CD4-positive, alpha-beta T cell treated with Interferon gamma for 1 hour (primary cell): ENCODE data around the gene SMLR1.
"Not testable (repeated sequence)": the region's sequence is repeated elsewhere in the genome, so short reads cannot be mapped to it uniquely, and the experiment has no call there.

Experiments used
- DNase-seq: peaks from one replicate; pipeline ENCODE4 v3.0.0-alpha.2; 2020

SMLR1 gene

DNA sequence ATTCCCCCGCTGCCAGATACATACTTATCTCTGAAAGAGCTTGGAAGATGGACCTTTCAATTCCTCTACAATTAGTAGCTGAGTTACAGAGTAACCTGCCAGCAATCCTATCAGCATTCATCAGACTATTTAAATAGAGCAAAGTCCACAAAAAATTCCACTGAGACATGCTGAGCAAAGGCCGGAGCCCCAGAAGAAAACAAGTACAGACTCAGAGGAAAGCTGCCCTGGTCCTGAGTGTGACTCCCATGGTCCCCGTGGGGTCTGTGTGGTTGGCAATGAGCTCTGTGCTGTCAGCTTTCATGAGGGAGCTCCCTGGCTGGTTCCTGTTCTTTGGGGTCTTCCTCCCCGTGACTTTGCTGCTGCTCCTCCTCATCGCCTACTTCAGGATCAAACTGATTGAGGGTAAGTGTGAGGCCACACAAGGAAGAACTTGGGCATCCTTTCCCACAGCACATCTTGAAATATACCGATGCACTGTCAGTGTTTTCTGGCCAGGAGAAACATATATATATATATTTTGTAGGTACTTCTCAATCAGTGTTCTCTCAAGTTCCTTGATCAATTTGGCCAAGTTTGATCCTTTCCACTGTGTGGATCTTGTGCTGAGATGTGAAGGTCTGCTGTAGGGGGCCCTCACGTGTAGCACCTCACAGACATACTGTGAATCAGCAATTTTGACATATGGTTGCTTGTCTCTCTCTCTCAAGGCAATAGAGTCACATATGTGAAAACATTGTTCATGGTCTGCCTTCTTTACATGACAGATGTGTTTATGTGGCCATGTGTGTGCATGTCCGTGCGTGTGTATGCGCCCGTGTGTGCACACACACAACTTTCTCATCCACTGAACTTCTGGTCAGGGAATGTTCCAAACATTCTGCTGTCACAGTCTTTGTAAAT lies at the start of gene SMLR1:
TSS of gene SMLR1 (plus strand) at position 160 of the 903 bp plus-strand sequence. CDS start at position 168, 8 bp downstream.
- no peak for DNase-seq

DNA sequence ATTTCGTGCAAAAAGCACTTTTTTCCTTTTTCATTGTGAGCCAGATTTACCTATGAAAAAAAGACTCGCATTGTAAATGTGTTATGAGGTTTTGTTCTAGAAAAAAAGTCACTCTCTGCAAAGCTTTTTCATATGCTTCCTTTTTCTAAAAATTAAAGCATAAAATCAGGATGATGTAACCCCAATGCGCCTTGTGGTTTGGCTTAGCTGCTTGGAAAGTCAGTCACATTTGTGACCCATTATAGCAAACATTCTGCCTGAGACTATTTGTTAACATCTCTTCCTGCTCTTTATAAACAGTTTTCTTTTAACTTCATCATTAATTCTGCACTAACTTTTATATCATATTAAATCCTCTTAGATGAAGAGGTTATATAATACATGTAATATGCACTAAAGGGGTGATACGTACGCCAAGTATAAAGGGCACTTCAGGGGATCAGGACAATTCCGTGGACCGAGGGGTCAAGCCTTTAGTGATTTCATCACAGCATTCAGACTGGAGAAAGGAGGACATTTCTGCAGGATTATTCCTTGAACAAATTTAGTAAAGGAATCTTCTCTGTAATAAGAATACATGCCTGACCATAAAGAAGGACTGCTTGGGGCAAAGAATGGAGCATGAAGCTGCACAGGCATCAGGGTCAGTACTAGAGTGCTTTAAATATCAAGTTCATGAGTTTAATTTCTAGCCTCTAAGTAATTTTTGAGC lies 48.1 kb upstream of the SMLR1 start:
- DNase-seq, result no peak

DNA sequence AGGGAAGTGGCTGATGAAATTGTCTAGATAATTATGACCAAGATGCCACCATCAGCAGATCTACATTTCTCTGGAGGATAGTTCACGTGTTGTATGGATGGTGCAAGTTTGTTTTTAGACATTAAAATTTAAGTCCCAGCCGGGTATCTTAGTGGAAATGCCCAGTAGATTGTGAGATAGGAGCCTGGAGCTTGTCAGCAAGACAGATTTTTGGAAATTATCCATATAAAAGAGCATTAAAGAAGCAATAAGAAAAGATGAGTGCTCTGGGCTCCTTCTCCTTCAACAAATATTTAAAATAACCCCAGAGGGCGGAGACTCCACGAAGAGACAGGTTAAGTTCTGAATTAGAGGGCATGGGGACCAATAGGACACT lies 47.6 kb upstream of the SMLR1 start:
- no peak for DNase-seq

DNA sequence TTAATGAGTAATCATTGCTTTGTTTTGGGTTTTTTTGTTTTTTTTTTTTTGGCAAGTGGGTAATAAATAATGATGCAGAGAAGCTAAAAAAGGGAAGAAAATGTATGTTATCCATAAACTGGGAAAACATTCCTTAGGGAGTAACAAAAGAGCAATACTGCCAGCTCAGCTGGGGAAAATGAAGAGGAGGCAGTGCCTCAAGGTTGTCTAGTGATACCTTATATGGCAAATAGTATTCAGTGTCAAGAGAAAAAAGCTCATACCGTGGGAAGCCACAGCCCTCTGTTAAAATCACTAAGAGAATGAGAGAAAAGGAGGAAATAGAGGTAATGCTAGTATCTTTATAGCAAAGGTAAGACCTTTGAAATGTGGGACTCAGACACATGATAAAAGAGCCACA lies 47.1 kb upstream of the SMLR1 start:
- no peak for DNase-seq

DNA sequence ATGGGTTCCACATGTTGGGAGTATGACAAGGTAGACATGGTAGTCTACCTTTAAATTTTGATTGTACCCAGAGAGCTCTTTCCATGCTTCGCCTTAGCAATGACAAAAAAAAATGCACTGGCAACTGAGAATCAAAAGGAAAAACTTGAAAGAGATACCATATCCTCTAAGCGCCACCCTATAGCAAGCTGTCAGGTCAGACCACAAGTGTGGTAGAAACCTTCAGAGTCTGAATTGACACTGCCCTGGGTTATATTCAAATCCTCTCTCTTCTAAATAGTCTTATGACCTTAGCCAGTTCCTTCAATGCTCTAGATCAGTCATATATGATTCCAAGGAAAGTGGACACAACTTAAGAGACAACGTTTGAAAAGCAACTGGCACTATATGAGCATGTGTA lies 45.6 kb upstream of the SMLR1 start:
- DNase-seq, result no peak

DNA sequence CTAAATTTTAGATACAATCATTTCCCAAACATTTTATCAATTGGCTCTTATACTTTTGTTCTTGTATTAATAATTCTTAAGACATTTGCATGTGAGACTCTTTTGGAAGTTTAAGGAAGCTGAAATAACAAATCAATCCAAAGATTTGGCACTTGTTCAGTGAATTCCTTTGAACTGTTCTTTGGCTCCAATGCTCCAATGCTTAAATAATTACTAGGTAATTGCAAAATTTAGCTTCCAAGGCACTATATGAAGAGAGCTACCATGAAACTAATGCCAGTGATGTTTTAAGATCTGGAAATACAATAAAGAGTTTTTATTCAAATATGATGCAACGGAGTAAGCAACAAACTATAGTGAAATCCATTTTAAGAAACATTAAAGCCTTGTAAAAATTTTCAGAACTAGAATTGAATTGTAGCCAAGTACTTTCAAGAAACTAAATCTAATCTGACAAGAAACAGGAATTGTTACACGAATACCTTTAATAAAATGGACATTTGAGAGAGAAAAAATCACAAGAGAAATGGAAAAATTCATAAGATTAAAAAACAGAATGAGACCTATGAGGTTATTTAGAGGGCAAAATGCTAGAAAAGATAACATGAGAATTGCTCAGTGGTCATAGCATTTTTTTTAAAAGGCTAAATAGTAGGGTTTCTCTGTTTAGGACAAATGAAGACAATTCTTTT lies 43.6 kb upstream of the SMLR1 start:
- no peak for DNase-seq

DNA sequence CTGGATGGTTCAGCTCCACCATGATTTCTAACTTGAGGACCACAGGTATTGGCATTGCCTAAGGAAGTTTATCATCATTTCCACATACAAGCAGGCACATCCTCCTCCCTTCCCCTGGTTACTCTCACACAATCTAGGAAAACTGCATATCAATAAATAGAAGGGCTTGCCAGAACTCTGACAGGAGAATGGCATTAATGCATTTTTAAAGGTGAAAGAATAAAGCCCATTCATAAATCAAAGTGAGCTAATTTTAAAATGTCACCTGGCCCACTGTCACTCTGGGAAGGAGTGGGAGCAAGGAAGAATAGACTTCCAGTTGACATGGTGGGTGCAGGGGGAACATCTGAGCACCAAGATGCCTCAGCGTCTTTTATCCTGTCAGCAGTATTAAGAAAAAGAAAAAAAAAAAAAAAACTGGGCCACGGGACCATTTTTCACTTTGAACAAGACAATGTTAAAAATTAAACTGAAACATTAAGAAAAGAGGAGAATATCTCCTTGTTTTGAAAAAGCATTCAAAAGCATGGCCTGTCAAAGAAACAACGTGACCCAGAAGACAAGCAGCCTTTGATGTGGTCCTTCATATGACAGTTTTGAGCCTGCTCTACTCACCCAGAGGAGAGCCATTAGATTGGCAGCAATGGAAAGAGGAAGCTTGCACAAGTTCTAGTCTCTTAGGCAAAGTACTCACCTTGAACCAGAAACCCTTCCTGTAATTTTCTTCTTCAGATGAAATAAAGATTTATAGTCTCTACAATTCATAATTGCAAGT lies 39.3 kb upstream of the SMLR1 start:
- DNase-seq, result no peak

DNA sequence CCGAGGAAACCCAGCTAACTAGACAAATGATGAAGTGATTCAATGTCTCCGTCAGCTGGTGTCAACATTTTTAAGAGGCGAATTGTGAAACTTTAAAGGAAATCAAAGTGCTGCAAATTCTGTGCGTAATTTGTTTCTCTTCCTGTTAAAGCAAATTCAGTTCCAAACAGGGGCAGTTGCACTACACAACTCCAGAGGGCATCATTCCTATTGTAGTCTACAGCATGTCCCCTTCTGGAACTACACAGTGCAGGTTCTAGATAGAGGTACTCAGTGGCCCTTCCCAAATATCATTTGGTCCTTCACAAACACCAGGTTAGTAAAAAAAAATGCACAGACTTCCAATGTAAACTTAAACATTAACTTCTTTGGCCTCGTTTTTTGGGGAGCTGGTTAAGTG lies 38.3 kb upstream of the SMLR1 start:
- DNase-seq, result no peak

DNA sequence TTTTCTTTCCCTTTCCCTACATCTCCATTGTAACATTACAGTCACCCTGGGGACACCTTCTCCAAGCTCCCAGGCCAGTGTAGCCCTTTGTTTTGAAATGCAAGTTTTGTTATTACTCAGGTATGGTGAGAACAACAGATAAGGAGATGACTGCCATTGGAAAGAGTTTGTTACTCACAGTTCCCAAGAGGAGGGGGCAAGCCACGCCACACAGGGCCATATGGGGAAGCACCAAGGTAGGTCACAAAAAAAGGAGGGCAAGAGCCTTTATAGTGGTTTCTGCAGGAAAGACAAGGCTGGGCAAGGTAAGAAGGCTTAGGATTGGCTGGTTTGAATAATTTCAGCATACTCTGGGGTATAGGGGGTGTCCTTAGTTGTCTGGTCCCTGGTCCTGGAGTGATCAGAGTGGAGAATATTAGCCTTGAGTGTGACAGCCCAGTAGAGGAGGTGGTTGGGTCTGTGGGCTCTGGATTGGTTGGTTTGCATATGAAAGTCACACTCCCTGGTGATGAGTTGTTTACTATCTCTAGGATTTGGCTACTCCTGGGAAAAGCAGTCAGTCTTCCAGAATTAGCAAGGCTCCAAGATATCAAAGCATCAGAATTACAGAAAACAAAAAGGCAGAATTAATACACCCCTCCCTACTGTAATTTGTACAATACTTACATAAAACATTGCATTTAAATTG lies 33.1 kb upstream of the SMLR1 start:
- no peak for DNase-seq

DNA sequence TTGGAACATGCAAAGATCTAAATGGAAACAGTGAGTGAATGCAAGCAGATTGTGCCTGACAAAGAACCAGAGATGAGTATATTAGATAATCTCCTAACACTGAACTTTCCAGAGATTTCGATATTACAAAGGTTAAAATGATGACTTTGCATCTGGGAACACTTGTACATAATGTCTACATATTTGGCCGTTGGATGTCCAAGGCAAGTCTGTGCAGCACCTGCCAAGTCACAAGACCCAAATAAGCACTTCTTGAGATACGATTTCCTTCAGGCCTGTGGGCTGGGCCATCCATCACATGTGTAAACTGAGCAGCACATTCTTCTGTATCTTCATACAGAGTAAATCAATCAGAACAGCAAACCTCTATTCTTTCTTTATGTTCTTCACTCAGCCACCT lies 32.5 kb upstream of the SMLR1 start:
- no peak for DNase-seq

DNA sequence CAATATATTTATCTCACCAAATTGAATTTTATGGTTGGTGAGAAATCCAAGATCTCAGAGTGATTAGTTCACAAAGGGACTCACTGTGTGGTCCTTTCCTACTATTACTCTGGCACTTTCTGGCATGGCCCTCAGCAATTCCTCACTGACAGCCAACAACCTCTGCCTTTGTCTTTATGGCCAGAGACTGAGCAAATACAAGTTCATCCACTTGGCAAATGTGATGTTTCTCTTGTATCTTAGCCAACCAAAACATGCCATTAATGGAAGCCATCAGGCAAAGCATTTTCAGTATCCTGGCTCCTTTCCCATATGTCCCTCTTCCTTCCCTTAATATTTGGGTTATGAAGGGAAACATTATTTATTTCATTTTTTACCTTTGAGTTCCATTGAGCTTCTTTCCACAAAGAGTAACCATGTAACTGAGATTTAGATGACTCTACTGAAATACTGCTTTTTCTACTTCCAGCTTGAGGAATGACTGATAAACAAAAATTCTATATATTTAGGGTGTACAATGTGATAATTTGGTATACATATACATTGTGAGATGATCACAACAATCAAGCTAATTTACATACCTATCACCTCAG lies 30.8 kb upstream of the SMLR1 start:
- DNase-seq, result no peak

DNA sequence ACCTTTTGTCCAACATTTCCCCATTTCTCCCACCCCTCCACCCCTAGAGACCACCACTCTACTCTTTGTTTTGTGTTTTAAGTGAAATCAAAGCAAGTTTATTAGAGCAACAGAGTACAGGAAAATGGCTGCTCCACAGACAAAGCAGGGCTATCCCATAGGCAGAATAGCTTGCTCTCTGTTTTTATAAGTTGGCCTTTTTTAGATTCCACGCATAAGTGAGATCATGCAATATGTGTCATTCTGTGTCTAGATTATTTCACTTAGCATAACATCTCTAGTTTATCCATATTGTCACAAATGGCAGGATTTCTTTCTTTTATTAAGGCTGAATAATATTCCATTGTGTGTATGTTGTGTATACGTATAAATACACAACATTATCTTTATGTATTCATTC lies 30.1 kb upstream of the SMLR1 start:
- DNase-seq, result no peak

DNA sequence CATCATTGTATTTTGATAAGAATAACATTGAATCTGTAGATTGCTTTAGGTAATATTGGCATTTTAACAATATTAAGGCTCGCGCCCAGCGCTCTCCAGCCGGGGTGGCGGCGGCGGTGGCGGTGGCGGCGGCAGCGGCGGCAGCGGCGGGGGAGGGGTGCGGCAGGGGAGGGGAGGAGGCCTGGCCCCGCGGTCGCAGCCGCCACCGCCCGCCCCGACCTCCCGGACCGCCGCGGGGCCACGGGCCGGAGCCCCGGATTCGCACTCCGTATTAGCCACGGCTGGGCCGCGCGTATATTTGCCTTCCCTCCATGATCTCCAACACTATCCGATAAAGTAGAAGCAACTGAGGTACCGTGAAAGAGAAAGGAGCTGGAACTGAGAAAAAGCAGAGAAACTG lies 25.8 kb upstream of the SMLR1 start:
- not testable (repeated sequence) for DNase-seq

DNA sequence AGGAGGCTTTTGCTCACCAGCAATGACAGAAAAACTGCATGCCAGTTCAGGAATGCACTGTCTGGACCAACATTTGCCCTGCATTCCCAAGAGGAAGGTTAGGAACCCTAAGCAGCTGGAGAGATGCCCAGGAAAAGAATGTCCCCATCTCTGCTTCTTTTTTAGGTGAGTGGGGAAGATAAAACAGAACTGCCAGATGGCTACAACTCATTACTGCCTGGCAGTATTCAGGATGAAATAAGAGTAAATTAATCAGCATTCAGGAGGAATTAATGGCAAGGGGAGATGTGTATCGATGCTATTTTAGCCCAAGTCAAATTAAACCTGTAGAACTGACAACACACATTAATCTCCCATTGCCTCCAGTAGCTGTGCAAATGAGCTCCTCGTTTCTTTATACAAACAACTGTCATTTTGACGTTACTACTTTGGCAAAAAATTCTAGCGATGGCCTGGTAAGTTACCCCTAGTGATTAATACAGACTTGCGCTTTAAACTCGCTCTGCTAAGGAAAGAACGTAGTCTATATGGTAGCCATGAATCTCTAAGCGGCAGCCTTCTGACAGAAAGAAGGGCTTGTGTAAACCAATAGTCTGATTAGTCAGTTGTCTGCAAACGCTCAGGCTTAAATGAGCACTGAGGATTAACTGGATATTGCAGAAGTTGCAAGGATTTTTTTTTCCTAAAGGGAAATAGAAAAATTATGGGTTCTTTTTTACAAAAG lies 16.7 kb upstream of the SMLR1 start:
- DNase-seq, result no peak

DNA sequence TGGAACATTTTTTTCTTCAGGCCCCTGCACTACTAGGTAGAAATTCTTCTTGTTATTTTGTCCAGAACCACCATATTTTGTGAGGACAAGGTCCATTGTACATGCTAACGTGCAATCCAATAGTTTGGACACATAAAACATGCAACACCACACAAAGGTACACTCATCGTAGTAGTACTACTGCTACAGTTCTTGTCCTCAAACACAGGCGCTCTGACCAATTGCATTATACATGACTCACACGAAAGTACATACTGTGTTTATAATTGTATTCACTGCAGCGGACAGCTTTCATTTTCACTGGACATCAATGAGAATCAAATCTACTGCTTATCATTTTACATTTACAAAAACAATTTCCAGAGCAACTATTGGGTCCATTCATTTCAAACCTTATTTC lies 15.3 kb upstream of the SMLR1 start:
- DNase-seq, result no peak

DNA sequence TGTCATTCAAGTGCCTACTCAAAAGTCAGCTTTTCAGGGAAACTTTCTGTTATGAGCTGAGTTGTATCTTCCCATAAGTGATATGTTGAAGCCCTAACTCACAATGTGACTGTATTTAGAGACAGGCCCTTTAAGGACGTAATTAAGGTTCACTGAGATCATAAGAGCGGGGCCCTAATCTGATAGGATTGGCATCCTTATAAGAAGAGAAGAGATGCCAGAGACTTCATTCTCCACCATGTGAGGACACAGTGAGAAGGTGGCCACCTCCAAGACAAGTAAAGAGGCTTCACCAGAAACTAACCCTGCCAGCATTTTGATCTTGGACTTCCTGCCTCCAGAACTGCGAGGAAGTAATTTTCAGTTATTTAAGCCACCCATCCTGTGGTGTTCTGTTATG lies 12.7 kb upstream of the SMLR1 start:
- DNase-seq, result no peak

DNA sequence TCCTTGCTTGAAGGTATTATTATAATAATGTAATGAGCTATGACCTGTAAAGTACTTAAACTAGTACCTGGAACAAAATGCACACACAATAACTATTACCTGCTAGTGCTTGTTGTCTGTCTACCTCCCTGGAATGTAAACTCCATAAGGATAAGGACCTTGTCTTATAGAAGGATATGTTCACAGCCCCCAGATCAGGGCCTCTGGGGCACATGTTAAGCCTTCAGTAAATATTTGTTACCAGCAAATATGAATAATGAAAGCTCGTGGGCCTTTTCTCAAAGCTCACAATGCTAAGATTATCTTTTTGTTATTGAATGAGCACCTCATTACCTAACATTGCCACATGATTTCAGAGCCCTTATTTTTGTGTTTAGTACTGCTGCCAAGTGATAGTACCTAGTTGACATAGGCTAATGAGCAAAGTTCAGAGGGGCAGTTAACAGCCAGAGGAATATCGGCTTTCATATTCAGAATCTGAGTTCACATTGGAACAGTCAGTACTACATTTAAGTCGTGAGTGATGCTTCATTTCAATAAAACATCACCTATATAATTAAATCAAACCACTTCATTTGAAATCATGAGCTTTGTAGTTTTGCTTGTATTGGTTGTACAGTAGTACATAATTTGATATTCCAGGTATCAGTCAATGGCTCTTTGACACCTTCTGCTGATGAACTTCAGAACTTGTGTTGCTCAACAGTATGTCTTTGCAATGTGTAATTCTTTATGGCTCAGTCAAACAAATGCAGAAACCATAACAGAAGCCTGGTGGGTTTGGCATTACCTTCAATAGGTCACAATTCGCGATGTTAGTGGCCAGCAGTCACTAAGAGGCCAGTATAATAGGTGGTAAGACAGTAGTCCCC lies 11.8 kb upstream of the SMLR1 start:
- DNase-seq, result no peak

DNA sequence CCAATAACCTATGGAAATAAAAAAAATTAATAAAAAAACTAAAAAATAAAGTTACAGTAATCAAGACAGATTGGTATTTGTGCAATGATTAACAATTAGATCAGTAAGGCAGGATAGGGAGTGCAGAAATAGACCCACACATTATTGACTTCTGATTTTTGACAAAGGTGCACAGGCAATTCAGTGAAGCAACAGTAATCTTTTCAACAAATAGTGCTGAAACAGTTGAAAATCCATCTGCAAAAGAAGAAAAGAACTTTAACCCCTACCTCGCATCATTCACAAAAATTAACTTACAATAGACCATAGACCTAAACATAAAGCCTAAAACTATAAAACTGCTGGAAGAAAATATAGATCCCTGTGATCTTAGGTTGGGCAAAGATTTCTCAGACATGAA lies 4.5 kb upstream of the SMLR1 start:
- no peak for DNase-seq

DNA sequence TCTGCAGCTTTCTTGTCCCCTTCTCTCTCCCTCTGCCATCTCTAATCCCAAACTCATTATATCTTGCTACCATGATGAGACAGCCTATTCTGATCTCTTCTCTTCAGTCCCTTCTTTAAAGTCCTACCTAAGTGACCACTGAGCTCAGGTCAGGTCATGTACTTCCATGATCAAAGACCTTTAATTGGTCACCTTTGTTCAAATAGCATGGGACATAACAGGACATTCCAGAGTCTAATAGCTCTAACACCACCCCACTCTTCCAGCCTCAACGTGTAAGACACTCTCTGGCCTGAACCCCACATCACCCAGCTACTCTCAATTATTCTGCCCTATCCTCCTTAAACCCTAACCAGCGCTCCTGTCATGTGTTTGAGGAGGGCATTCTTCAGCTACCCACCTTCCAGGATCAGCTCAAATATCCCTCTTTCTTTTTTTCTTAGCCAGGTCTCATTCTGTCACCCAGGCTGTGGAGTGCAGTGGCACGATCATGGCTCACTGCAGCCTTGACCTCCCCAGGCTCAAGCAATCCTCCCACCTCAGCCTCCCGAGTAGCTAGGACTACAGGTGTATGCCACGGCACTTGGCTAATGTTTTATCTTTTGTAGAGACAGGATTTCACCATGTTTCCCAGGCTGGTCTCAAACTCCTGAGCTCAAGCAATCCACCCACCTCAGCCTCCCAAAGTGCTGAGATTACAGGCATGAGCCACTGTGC lies 2.1 kb upstream of the SMLR1 start:
- DNase-seq, result no peak
